Gastroesophageal sphincter (tissue), 4 donors: ENCODE measurements around the gene CYB561D1. TPM values are rescaled to one million over a fixed set of nuclear protein-coding genes. Genes with fewer than 3 reads are reported as not detected.

Experiments
- ATAC-seq: fragments of 150-250 bp; one replicate; pipeline ENCODE4 v1.9.1; 2016; ENCODE audit warnings: mild to moderate bottlenecking, moderate library complexity
- H3K27ac ChIP-seq, 4 donors: fragments of 200-600 bp; sonication (generic) in 3 of 4; 1 replicate in 3 of 4; 2 replicates in 1 of 4; pipeline ENCODE4 v1.5.1; 2016 to 2019
- H3K27me3 ChIP-seq: fragments of 200-600 bp; sonication (generic); one replicate; pipeline ENCODE4 v1.5.1; 2019
- H3K36me3 ChIP-seq, 2 donors: fragments of 200-600 bp; sonication (generic); one replicate each; pipeline ENCODE4 v1.5.1; 2019; ENCODE audit warnings: control low read depth in 1 of 2
- H3K4me1 ChIP-seq, 3 donors: fragments of 200-600 bp; sonication (generic); 1 replicate in 2 of 3; 2 replicates in 1 of 3; pipeline ENCODE4 v1.5.1; 2016 to 2019; ENCODE audit warnings: control low read depth in 2 of 3
- H3K4me3 ChIP-seq, 2 donors: fragments of 200-600 bp; sonication (generic); one replicate each; pipeline ENCODE4 v1.5.1; 2019; ENCODE audit warnings: mild to moderate bottlenecking in 1 of 2, moderate library complexity in 1 of 2
- H3K9me3 ChIP-seq, 3 donors: fragments of 200-600 bp; sonication (generic); one replicate each; pipeline ENCODE4 v1.5.1; 2017 to 2019; ENCODE audit warnings: control low read depth in 2 of 3
- EP300 ChIP-seq: sonication (generic); formaldehyde crosslinking; IDR thresholded peaks from one replicate; pipeline ENCODE4 v1.6.1; 2017; ENCODE audit warnings: antibody characterized with exemption, mild to moderate bottlenecking
- POLR2A ChIP-seq, 2 donors: fragments of 450-650 bp; IDR thresholded peaks; one replicate each; pipeline ENCODE4 v1.6.1; 2017; ENCODE audit warnings: antibody characterized with exemption in 2 of 2, mild to moderate bottlenecking in 2 of 2, moderate library complexity in 1 of 2
- POLR2AphosphoS5 ChIP-seq: sonication (generic); formaldehyde crosslinking; IDR thresholded peaks from one replicate; pipeline ENCODE4 v1.6.1; 2017; ENCODE audit warnings: antibody characterized with exemption
- WGBS, 2 donors: methylation state at CpG; one replicate each; pipeline ENCODE4 v1.1.5; 2018; ENCODE audit warnings: low coverage in 1 of 2; 5-methylcytosine and 5-hydroxymethylcytosine counted together
- total RNA-seq, 4 donors: library from RNA; depleted of rRNA; stranded (reverse); fragments of >200 nt; gene quantifications; one replicate each; pipeline ENCODE4 v1.1.0, GENCODE V29; 2016
- TF ChIP-seq, protein P1 (sequence below), 4 experiments: fragments of 200-600 bp in 2 of 4; fragments of 450-650 bp in 2 of 4; sonication (generic) in 1 of 4; IDR thresholded peaks; one replicate each; pipeline ENCODE4 v1.5.1; 2017 to 2019; ENCODE audit warnings: antibody characterized with exemption in 4 of 4, mild to moderate bottlenecking in 2 of 4, moderate library complexity in 2 of 4

Gene CYB561D1
- total RNA-seq, 4 donors from 2014 or later = 8.3 to 15.9 (median 10.7) TPM

DNA sequence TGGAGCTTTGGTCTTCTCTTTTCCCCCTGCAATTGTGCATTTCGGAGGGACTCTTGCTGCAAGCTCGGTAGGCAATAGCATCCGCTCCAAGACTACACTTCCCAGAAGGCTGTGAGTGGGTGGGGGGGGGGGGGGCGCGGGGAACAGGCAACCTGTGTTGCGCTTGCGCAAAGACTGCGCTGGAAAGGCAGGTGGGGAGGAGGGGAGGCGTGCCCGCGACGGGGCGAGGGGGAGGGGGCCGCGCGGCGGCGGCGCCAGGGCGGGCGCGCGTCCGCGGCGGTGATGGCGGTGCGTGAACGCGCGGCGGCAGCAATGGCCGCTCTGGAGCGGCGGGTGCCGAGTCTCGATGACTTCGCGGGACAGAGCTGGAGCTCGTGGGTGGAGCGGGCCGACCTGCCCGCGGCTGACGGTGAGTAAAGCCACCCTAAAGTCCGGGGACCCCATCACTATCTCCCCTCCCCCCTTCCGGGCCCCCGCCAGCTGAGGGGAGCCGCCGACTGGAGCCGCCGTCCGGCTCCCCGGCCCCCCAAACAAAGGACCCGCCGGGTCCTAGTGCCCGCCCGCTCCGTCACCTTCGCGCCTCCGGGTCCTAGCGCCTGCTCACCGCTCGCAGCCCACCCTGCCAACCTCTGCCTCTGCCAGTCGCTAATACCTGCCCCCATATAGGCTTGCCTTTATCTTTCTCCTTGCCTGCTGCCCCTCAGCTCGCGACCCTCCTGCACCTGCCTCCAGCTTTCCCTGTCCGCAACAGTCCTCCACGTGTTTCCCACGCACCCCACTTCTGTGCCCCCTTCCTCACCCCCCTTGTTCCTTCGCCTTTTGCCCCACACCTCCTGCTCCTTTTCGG is 10.0 kb upstream of the CYB561D1 start, which contains the start of gene ATXN7L2:
ATXN7L2 (plus strand) TSS at position 234 of the 847 bp plus-strand sequence; CDS start at position 283, 49 bp downstream.
- Histone ChIP-seq H3K9me3 (no peaks in the 10 kb centered on the region), H3K36me3 (peaks cover 0 to 46% of the 10 kb centered on the region in 2 donors), H3K27me3 (no peaks in the 10 kb centered on the region), H3K4me3 (peak within 1 kb of the TSS; percentile 74 to 77), H3K4me1 (peaks cover 0 to 24% (median 8%) of the 10 kb centered on the region in 3 donors), H3K27ac (peak within 1 kb of the TSS; percentile 85 to 98 (median 94))
- peak; percentile 91 for ATAC-seq
- 0 to 2% methylated on average over 13 to 19 of the region's 73 CpGs for WGBS, 2 donors
- TF ChIP-seq POLR2A (IDR thresholded peaks at IDR 0.05) (peak; percentile 58 to 62), POLR2AphosphoS5 (peak; percentile 30), EP300 (no peak)
- TF ChIP-seq, protein P1, sequence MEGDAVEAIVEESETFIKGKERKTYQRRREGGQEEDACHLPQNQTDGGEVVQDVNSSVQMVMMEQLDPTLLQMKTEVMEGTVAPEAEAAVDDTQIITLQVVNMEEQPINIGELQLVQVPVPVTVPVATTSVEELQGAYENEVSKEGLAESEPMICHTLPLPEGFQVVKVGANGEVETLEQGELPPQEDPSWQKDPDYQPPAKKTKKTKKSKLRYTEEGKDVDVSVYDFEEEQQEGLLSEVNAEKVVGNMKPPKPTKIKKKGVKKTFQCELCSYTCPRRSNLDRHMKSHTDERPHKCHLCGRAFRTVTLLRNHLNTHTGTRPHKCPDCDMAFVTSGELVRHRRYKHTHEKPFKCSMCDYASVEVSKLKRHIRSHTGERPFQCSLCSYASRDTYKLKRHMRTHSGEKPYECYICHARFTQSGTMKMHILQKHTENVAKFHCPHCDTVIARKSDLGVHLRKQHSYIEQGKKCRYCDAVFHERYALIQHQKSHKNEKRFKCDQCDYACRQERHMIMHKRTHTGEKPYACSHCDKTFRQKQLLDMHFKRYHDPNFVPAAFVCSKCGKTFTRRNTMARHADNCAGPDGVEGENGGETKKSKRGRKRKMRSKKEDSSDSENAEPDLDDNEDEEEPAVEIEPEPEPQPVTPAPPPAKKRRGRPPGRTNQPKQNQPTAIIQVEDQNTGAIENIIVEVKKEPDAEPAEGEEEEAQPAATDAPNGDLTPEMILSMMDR (IDR thresholded peaks at IDR 0.05) = peak in 3 of 4 experiments; percentile 2 to 11 (median 8)

DNA sequence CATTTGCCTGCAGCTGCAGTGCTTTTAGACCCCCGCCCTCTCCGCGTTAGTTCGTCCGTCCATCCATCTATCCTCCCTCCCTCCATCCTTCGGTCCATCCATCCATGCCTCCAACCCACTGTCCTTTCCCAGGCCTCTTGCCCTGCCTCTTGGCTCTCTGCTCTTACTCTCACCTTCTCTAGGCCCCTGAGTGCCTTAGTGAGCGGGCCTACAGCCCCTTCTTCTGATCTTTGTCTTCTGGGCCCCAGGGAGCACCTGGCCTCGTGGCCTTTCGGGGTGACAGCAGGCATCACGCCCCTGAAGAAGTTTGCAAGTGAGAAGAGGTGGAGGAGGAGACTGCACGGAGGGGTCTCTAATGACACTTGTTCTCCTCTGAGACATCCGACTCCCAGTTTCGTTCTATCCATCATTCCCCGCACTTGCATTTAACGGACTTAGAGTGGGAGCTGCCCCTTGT is 9.3 kb upstream of the CYB561D1 start:
- Histone ChIP-seq H3K27me3 (no peaks in the 10 kb centered on the region), H3K9me3 (no peaks in the 10 kb centered on the region), H3K4me1 (peaks cover 0 to 24% (median 8%) of the 10 kb centered on the region in 3 donors), H3K4me3 (peak overlapping the region; percentile 74 to 77), H3K27ac (peak overlapping the region in 3 of 4 donors; percentile 94 to 98 (median 95)), H3K36me3 (peaks cover 0 to 46% of the 10 kb centered on the region in 2 donors)
- WGBS, 2 donors = 8 to 25% methylated on average over 9 to 15 of the region's 15 CpGs
- ATAC-seq = no peak
- TF ChIP-seq POLR2A (IDR thresholded peaks at IDR 0.05) = no peak
- no peak for TF ChIP-seq EP300

DNA sequence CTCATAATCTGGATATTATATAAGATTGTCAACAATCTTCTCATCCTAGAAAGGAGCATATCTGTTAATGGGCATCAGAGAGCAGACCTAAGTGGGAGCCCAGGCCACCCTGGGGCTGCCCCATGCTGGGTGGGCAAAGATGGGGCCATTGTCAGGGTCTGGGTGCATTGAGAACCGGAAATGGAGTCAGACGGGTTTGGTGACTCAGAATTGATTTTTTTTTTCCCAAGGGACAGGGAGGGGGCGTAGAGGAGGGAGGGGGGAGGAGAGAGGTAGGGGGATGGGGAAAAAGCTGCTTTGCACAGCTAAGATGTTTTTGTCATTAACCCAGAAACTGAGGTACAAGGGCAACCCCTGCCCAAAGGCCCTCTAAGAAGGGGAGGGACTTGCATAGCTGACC is 8.9 kb upstream of the CYB561D1 start:
- H3K4me3 ChIP-seq = peak overlapping the region in 1 of 2 donors; percentile 74
- TF ChIP-seq, protein P1 (IDR thresholded peaks at IDR 0.05) = no peak
- TF ChIP-seq EP300 (no peak), POLR2A (IDR thresholded peaks at IDR 0.05) (no peak), POLR2AphosphoS5 (no peak)

DNA sequence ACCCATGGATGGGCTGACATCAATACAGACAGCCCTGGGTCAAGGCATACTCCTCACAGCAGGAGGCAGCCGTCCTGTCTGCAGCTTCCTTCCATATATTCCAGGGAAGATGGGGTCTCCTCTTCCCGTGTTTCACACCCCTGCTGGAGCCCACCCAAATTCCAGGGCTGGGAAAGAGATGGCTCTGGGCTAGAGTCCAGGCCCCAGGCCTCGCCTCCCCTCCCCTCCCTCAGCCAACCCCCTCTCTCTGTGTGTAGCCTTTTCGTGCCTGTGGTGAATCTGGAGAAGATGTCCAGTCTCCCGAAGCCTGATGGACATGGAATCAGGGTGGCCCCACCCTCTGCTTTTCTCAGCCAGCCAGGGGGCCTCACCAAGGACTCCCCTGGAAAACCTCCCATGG is 6.6 kb upstream of the CYB561D1 start:
- Histone ChIP-seq H3K9me3 (no peaks in the 10 kb centered on the region), H3K36me3 (peaks cover 0 to 39% of the 10 kb centered on the region in 2 donors), H3K27me3 (no peaks in the 10 kb centered on the region), H3K27ac (no peak overlapping the region), H3K4me3 (no peak overlapping the region), H3K4me1 (peaks cover 0 to 33% (median 8%) of the 10 kb centered on the region in 3 donors)
- no peak for TF ChIP-seq EP300
- TF ChIP-seq, protein P1 (IDR thresholded peaks at IDR 0.05) = no peak
- no peak for TF ChIP-seq POLR2A (IDR thresholded peaks at IDR 0.05)
- TF ChIP-seq POLR2AphosphoS5 = no peak
- WGBS, 2 donors = 57% methylated on average over 2 of the region's 5 CpGs; no CpG with 5 or more reads in 1 of the 2 donors
- ATAC-seq = no peak

More for the DNA sequence above, 8.9 kb upstream of the CYB561D1 start:
- Histone ChIP-seq H3K9me3 (no peaks in the 10 kb centered on the region), H3K27ac (no peak overlapping the region), H3K4me1 (peaks cover 0 to 24% (median 8%) of the 10 kb centered on the region in 3 donors), H3K36me3 (peaks cover 0 to 46% of the 10 kb centered on the region in 2 donors), H3K27me3 (no peaks in the 10 kb centered on the region)
- ATAC-seq = no peak
- WGBS, 2 donors = 25% methylated on average over 2 of the region's 3 CpGs; no CpG with 5 or more reads in 1 of the 2 donors

DNA sequence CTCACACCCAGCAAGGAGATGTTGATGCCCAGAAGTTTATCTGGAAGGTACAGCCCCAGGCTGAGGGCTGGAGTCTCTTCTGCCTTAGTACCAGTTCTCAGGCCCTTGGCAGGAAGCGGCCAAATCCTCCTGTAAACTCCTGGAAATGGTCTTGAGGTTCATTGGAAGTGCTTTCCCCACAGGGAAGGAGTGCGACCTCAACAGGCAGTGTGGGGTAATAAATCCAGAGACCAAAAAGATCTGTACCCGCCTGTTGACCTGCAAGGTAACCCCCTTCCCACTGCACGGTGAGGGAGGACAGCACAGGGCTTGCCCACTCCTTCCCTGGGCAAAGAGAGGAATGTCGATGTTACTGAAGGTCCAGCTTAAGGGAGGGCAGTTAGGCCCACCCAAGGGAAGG is 5.7 kb upstream of the CYB561D1 start:
- Histone ChIP-seq H3K36me3 (peaks cover 0 to 39% of the 10 kb centered on the region in 2 donors), H3K27me3 (no peaks in the 10 kb centered on the region), H3K27ac (no peak overlapping the region), H3K4me3 (no peak overlapping the region), H3K9me3 (no peaks in the 10 kb centered on the region), H3K4me1 (peaks cover 0 to 32% (median 11%) of the 10 kb centered on the region in 3 donors)
- 50% methylated on average over 1 of the region's 5 CpGs; no CpG with 5 or more reads in 1 of the 2 donors for WGBS, 2 donors
- ATAC-seq = no peak
- TF ChIP-seq POLR2AphosphoS5 = no peak
- TF ChIP-seq POLR2A (IDR thresholded peaks at IDR 0.05) = no peak
- TF ChIP-seq, protein P1 (IDR thresholded peaks at IDR 0.05) = no peak
- no peak for TF ChIP-seq EP300
